ENCODE measurements around the gene FRAS1. TPM values are rescaled to one million over a fixed set of nuclear protein-coding genes. Genes with fewer than 3 reads are reported as not detected.

FRAS1 gene
- total RNA-seq, 1 experiment from 2014 or later: 0.23 TPM

- BruUV-seq (replicated peaks): no TSS peak
- no peak for TF ChIP-seq REST (IDR thresholded peaks at IDR 0.05; ENCODE audit: insufficient read depth in 1 of 2, low read depth in 2 of 2, low read length in 1 of 2)
- no peak for TF ChIP-seq SIN3A (IDR thresholded peaks at IDR 0.05; ENCODE audit: borderline replicate concordance, insufficient read depth, low read depth, low read length)
- TF ChIP-seq POLR2AphosphoS5 (IDR thresholded peaks at IDR 0.05; ENCODE audit: low read depth, low read length): no peak
- TF ChIP-seq CTCF (IDR thresholded peaks at IDR 0.05): no peak
- no peak for TF ChIP-seq TCF7L2 (IDR thresholded peaks at IDR 0.05; ENCODE audit: low read depth, low read length)
- H3K4me1 ChIP-seq (ENCODE audit: control insufficient read depth, insufficient read depth, low read length): no peaks in the 10 kb centered on the region
- no peak for DNase-seq (ENCODE audit: low read depth, low spot score)
- H3K9me3 ChIP-seq (ENCODE audit: control insufficient read depth, insufficient read depth, low read depth, low read length): no peaks in the 10 kb centered on the region
- no peak overlapping the region for H3K27ac ChIP-seq (ENCODE audit: low read length)
- H3K36me3 ChIP-seq (ENCODE audit: control insufficient read depth, insufficient read depth, low read length): no peaks in the 10 kb centered on the region
- in situ Hi-C loops (cut with HindIII; ENCODE audit: low pct_unique_long_range_greater_than_20kb, low sequenced_read_pairs): no loop called here
- intact Hi-C loops (cut with micrococcal nuclease; ENCODE audit: unreplicated experiment): no loop called here
- no peak overlapping the region for H3K4me3 ChIP-seq (ENCODE audit: low read depth in 2 of 2, low read length in 2 of 2)
- H3K27me3 ChIP-seq (ENCODE audit: control insufficient read depth, insufficient read depth, low read length): no peaks in the 10 kb centered on the region
- POLR2A ChIA-PET: no interaction called here
- ATAC-seq: no peak
- CTCF ChIA-PET: no interaction called here
These were observed 239.1 kb downstream of the FRAS1 start for GRCh38 chr4:78296261-78296660.

- POLR2A ChIA-PET: interaction anchor here (0.6 kb wide), 1 partner anchor 460 kb away, joined by 3 read pairs; no protein-coding TSS in a partner anchor
- no peaks in the 10 kb centered on the region for H3K27me3 ChIP-seq (ENCODE audit: control insufficient read depth, insufficient read depth, low read length)
- CTCF ChIA-PET: no interaction called here
- ATAC-seq (no peak), DNase-seq (ENCODE audit: low read depth, low spot score) (no peak)
- H3K4me1 ChIP-seq (ENCODE audit: control insufficient read depth, insufficient read depth, low read length): no peaks in the 10 kb centered on the region
- H3K27ac ChIP-seq (ENCODE audit: low read length): no peak overlapping the region
- H3K9me3 ChIP-seq (ENCODE audit: control insufficient read depth, insufficient read depth, low read depth, low read length): no peaks in the 10 kb centered on the region
- intact Hi-C loops (cut with micrococcal nuclease; ENCODE audit: unreplicated experiment): no loop called here
- H3K36me3 ChIP-seq (ENCODE audit: control insufficient read depth, insufficient read depth, low read length): no peaks in the 10 kb centered on the region
- in situ Hi-C loops (cut with HindIII; ENCODE audit: low pct_unique_long_range_greater_than_20kb, low sequenced_read_pairs): no loop called here
- no peak for TF ChIP-seq SIN3A (IDR thresholded peaks at IDR 0.05; ENCODE audit: borderline replicate concordance, insufficient read depth, low read depth, low read length)
- TF ChIP-seq POLR2AphosphoS5 (IDR thresholded peaks at IDR 0.05; ENCODE audit: low read depth, low read length): no peak
- no peak for TF ChIP-seq CTCF (IDR thresholded peaks at IDR 0.05)
- no peak overlapping the region for H3K4me3 ChIP-seq (ENCODE audit: low read depth in 2 of 2, low read length in 2 of 2)
- BruUV-seq (replicated peaks): no TSS peak
These were observed 240.1 kb downstream of the FRAS1 start for GRCh38 chr4:78297116-78297800.

Data from Panc1 (cell line).